Cardiac muscle cell (in vitro differentiated cells and primary cell): ENCODE data around the gene COL19A1. TPM values are rescaled to one million over a fixed set of nuclear protein-coding genes. Genes with fewer than 3 reads are reported as not detected.
"Not testable (repeated sequence)": the region's sequence is repeated elsewhere in the genome, so short reads cannot be mapped to it uniquely, and the experiment has no call there.

Experiments used
- DNase-seq, 2 donors: peaks; one replicate each; pipeline versions ENCODE4 v3.0.0 to v3.0.0-alpha.2; 2010 to 2017; ENCODE audit warnings: low read depth in 1 of 2, low spot score in 1 of 2
- H3K27ac ChIP-seq: fragments of 200-600 bp; sonication (generic); 2 replicates; pipeline ENCODE4 v1.5.1; 2016
- H3K27me3 ChIP-seq: fragments of 200-600 bp; sonication (generic); 2 replicates; pipeline ENCODE4 v1.6.0; 2016; ENCODE audit warnings: control low read depth
- H3K36me3 ChIP-seq: fragments of 200-600 bp; sonication (generic); 2 replicates; pipeline ENCODE4 v1.5.1; 2016; ENCODE audit warnings: control low read depth
- H3K4me1 ChIP-seq: fragments of 200-600 bp; sonication (generic); 2 replicates; pipeline ENCODE4 v1.8.1; 2017; ENCODE audit warnings: low read depth, mild to moderate bottlenecking, mixed run types
- H3K4me3 ChIP-seq: fragments of 200-600 bp; sonication (generic); 2 replicates; pipeline ENCODE4 v1.5.1; 2016; ENCODE audit warnings: mild to moderate bottlenecking
- H3K9me3 ChIP-seq: fragments of 200-600 bp; sonication (generic); 2 replicates; pipeline ENCODE4 v1.5.1; 2017; ENCODE audit warnings: low read depth, mild to moderate bottlenecking, control low read depth
- polyA plus RNA-seq: library from polyadenylated mRNA; unstranded; fragments of >200 nt; fragmentation: Nextera tagmentation; extraction: Ambion mirVana; gene quantifications from 2 replicates; pipeline ENCODE4 v1.2.1, GENCODE V29; 2016
- total RNA-seq: library from RNA; depleted of rRNA; stranded (reverse); fragments of >200 nt; gene quantifications from 2 replicates; pipeline ENCODE4 v1.2.3, GENCODE V29; 2016
- TF ChIP-seq, protein P1 (sequence below): IDR thresholded peaks from 2 replicates; pipeline ENCODE4 v1.5.1; 2012; ENCODE audit warnings: low read depth, mild to moderate bottlenecking, low read length

Gene COL19A1
- total and polyA plus RNA-seq, 2 experiments from 2014 or later = 0.10 to 0.27 TPM

DNA sequence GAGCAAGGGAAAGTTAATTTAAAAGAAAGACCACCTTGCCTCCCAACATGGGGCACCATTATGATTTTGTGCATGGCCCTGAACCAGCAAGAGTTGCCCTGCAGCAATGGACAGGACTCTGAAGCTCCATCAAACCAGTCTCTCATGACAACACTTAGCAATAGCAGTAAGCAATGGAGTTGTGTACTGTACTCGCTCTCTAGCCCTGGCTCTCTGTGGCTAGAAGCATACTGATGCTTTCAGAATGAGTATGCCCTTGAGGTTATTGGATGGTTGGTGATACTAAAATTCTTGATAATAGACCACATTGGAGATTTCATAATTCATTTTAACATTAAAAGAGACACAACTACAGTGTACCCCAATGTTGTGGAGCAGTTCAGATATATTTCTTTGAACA, 46.3 kb upstream of the COL19A1 start:
- no peak for DNase-seq
- no peaks in the 10 kb centered on the region for H3K27me3 ChIP-seq
- no peaks in the 10 kb centered on the region for H3K9me3 ChIP-seq
- no peak overlapping the region for H3K4me3 ChIP-seq
- no peaks in the 10 kb centered on the region for H3K36me3 ChIP-seq
- H3K4me1 ChIP-seq = no peaks in the 10 kb centered on the region
- TF ChIP-seq, protein P1, sequence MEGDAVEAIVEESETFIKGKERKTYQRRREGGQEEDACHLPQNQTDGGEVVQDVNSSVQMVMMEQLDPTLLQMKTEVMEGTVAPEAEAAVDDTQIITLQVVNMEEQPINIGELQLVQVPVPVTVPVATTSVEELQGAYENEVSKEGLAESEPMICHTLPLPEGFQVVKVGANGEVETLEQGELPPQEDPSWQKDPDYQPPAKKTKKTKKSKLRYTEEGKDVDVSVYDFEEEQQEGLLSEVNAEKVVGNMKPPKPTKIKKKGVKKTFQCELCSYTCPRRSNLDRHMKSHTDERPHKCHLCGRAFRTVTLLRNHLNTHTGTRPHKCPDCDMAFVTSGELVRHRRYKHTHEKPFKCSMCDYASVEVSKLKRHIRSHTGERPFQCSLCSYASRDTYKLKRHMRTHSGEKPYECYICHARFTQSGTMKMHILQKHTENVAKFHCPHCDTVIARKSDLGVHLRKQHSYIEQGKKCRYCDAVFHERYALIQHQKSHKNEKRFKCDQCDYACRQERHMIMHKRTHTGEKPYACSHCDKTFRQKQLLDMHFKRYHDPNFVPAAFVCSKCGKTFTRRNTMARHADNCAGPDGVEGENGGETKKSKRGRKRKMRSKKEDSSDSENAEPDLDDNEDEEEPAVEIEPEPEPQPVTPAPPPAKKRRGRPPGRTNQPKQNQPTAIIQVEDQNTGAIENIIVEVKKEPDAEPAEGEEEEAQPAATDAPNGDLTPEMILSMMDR = no peak
- no peak overlapping the region for H3K27ac ChIP-seq

DNA sequence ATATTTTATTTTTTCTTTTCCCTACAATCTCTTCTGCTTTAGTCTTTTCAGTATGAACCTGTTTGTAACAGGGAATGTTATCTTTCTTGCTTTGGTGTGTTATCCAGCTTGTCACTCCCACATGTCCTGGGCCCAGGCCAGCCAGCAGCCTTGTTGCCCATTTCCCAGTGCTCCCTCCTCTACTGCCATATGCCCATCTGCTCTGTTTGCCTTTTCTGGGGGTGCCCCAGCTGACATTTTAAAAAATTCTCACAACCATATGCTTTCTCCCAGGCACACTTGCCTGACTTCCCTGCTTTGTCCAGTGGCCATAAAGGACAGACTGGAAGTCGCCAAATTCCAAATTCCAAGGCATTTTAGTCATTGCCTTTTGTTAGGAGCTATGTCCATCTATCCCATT, 45.9 kb upstream of the COL19A1 start:
- TF ChIP-seq, protein P1 = no peak

DNA sequence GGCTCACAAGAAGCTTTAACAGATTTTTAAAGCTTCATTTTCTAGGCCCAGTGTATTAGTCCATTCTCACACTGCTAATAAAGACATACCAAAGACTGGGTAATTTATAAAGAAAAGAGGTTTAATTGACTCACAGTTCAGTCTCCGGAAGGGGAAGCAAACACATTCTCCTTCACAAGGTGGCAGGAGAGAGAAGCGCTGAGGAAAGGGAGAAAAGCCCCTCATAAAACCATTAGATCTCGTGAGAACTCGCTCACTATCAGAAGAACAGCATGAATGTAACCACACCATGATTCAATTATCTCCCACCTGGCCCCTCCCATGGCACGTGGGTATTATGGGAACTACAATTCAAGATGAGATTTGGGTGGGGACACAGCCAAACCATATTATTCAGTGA, 42.0 kb upstream of the COL19A1 start:
- not testable (repeated sequence) for H3K27ac ChIP-seq, DNase-seq, H3K9me3 ChIP-seq

More for the DNA sequence above, 45.9 kb upstream of the COL19A1 start:
- no peak for DNase-seq
- H3K27me3 ChIP-seq = no peaks in the 10 kb centered on the region
- H3K27ac ChIP-seq = no peak overlapping the region
- no peaks in the 10 kb centered on the region for H3K9me3 ChIP-seq
- H3K4me3 ChIP-seq = no peak overlapping the region
- H3K4me1 ChIP-seq = no peaks in the 10 kb centered on the region
- no peaks in the 10 kb centered on the region for H3K36me3 ChIP-seq

DNA sequence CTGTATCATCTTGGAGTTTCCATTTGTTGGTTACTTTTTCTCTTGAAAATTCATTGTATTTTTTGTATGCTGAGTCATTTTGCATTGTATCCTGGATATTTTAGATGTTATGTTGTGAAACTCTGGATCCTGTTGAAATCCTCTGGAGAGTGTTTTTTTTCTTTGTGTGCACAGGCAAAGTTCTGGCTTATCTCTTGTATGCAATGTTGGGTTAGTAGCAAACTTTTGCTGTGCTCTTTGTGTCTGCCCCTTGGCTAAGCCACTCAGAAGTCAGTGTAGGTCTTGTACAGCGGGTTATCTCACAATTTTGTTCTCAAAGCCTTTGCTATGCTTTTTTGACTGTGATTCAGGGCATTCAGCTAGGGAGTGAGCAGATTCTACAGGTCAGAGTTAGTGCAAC, 40.5 kb upstream of the COL19A1 start:
- TF ChIP-seq, protein P1 = no peak
- Histone ChIP-seq H3K9me3 (no peaks in the 10 kb centered on the region), H3K36me3 (no peaks in the 10 kb centered on the region), H3K4me3 (no peak overlapping the region), H3K4me1 (peaks cover 3% of the 10 kb centered on the region), H3K27ac (no peak overlapping the region), H3K27me3 (no peaks in the 10 kb centered on the region)
- DNase-seq = peak in 1 of 2 donors; percentile 92

More for the DNA sequence above, 42.0 kb upstream of the COL19A1 start:
- not testable (repeated sequence) for H3K4me3 ChIP-seq, H3K4me1 ChIP-seq, H3K27me3 ChIP-seq, H3K36me3 ChIP-seq

DNA sequence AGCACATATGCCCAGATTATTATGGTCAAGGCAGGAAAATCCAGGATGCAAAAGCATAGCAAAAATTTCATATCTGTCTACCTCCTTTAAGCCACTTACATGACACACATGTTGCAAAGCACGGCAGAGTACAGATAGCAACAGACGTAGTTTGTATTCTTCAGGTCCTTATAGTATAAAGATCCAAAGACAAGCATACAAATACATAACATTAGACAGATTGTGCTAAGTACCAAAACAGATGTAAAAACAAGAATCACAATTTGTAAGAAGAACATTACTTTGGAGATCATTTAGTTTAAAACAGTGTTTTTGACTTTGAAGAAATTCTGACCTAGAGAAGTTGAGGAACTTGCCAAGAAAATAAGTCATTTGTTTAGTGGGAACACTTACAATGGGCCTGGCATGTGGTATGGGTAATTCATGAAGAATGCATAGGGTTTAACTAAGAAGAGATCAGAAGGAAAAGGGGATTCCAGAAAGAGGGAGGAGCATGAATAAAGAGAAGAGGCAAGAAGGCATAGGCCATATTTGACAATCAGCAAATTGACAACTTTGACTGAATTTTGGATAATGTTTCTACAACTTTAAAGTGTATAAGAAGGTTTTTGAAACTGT, 39.0 kb upstream of the COL19A1 start:
- Histone ChIP-seq H3K4me1 (peaks cover 3% of the 10 kb centered on the region), H3K27ac (no peak overlapping the region), H3K9me3 (no peaks in the 10 kb centered on the region), H3K4me3 (no peak overlapping the region), H3K36me3 (no peaks in the 10 kb centered on the region), H3K27me3 (no peaks in the 10 kb centered on the region)
- DNase-seq = peak in 1 of 2 donors; percentile 62
- TF ChIP-seq, protein P1 = no peak

DNA sequence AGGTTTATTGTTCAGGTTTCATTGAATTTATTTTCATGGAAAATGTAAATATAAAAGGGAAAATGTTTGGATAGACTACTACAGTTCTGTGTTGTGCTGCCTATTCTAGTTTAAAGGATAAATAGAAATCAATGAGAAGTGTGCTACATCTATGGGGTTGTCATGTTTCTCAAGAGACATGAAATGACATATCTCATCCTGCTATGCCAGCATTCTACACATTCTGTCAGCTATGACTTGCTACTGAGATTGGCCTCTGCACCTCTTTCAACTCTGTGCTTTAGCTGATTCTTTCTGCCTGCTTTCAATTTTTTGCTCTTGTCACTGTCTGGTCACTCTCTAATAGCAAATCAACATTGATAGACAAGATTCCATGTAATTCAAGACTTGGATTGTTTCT, 33.8 kb upstream of the COL19A1 start:
- no peak for DNase-seq
- Histone ChIP-seq H3K36me3 (no peaks in the 10 kb centered on the region), H3K4me1 (no peaks in the 10 kb centered on the region), H3K4me3 (no peak overlapping the region), H3K27me3 (no peaks in the 10 kb centered on the region), H3K9me3 (no peaks in the 10 kb centered on the region), H3K27ac (no peak overlapping the region)
- TF ChIP-seq, protein P1 = no peak
